H9 (cell line): Measurements from ENCODE around the gene DLG2. TPM values are rescaled to one million over a fixed set of nuclear protein-coding genes. Genes with fewer than 3 reads are reported as not detected.
A peak's percentile ranks its signal among the peaks of the same experiment; 100 is the strongest.

Experiments used
- DNase-seq: peaks from one replicate; pipeline ENCODE4 v3.0.0-alpha.2; 2017
- H2AFZ ChIP-seq: one replicate; pipeline ENCODE4 v1.6.1; 2013; ENCODE audit warnings: mild to moderate bottlenecking, low read length, control low read depth, moderate library complexity
- H2AK5ac ChIP-seq: 2 replicates; pipeline ENCODE4 v1.6.1; 2013; ENCODE audit warnings: low read length, control low read depth, mixed read lengths; ENCODE audit not compliant: insufficient read length
- H2BK120ac ChIP-seq: one replicate; pipeline ENCODE4 v1.6.1; 2013; ENCODE audit warnings: low read depth, mild to moderate bottlenecking, low read length, control low read depth, inconsistent platforms; ENCODE audit not compliant: poor library complexity, severe bottlenecking
- H2BK12ac ChIP-seq: 2 replicates; pipeline ENCODE4 v1.6.1; 2013; ENCODE audit warnings: low read length, control low read depth, mixed read lengths, low read depth; ENCODE audit not compliant: insufficient read length
- H2BK15ac ChIP-seq: 2 replicates; pipeline ENCODE4 v1.6.1; 2013; ENCODE audit warnings: low read depth, low read length, control low read depth
- H2BK20ac ChIP-seq: one replicate; pipeline ENCODE4 v1.6.1; 2013; ENCODE audit warnings: low read depth, mild to moderate bottlenecking, low read length, control low read depth, inconsistent platforms; ENCODE audit not compliant: poor library complexity, severe bottlenecking
- H2BK5ac ChIP-seq: 2 replicates; pipeline ENCODE4 v1.6.1; 2013; ENCODE audit warnings: low read length, control low read depth, mixed read lengths; ENCODE audit not compliant: insufficient read length
- H3K14ac ChIP-seq: 2 replicates; pipeline ENCODE4 v1.6.1; 2013; ENCODE audit warnings: low read length, control low read depth; ENCODE audit not compliant: insufficient read depth
- H3K18ac ChIP-seq: 2 replicates; pipeline ENCODE4 v1.6.1; 2013; ENCODE audit warnings: low read depth, mild to moderate bottlenecking, mixed read lengths, low read length, control low read depth; ENCODE audit not compliant: insufficient read length
- H3K23ac ChIP-seq: 2 replicates; pipeline ENCODE4 v1.6.1; 2013; ENCODE audit warnings: low read length, control low read depth, mixed read lengths, low read depth; ENCODE audit not compliant: insufficient read length
- H3K23me2 ChIP-seq: 2 replicates; pipeline ENCODE4 v1.6.1; 2013; ENCODE audit warnings: low read depth, mild to moderate bottlenecking, mixed read lengths, low read length, control low read depth; ENCODE audit not compliant: insufficient read length, poor library complexity, severe bottlenecking
- H3K27ac ChIP-seq: 2 replicates; pipeline ENCODE4 v1.5.1; 2013; ENCODE audit warnings: low read length, control low read depth, mixed read lengths, low read depth; ENCODE audit not compliant: insufficient read length
- H3K27me3 ChIP-seq: 2 replicates; pipeline ENCODE4 v1.6.1; 2013; ENCODE audit warnings: low read length, control low read depth, inconsistent platforms; ENCODE audit not compliant: insufficient read depth
- H3K4ac ChIP-seq: 2 replicates; pipeline ENCODE4 v1.6.1; 2013; ENCODE audit warnings: low read depth, mild to moderate bottlenecking, control low read depth, inconsistent platforms, low read length, moderate library complexity
- H3K4me1 ChIP-seq: 2 replicates; pipeline ENCODE4 v1.6.1; 2013; ENCODE audit warnings: low read length, control low read depth, inconsistent platforms; ENCODE audit not compliant: insufficient read depth
- H3K4me2 ChIP-seq: 2 replicates; pipeline ENCODE4 v1.6.1; 2013; ENCODE audit warnings: low read length, control low read depth, mixed read lengths; ENCODE audit not compliant: insufficient read length, insufficient read depth
- H3K56ac ChIP-seq: 2 replicates; pipeline ENCODE4 v1.6.1; 2013; ENCODE audit warnings: low read depth, mild to moderate bottlenecking, mixed read lengths, low read length, control low read depth; ENCODE audit not compliant: insufficient read length
- H3K79me1 ChIP-seq: 2 replicates; pipeline ENCODE4 v1.6.1; 2013; ENCODE audit warnings: low read depth, mild to moderate bottlenecking, moderate library complexity, low read length, control low read depth, inconsistent platforms; ENCODE audit not compliant: insufficient read depth, poor library complexity, severe bottlenecking
- H3K79me2 ChIP-seq: 2 replicates; pipeline ENCODE4 v1.6.1; 2013; ENCODE audit warnings: low read length, control low read depth, inconsistent platforms; ENCODE audit not compliant: insufficient read depth
- H3K9ac ChIP-seq: 2 replicates; pipeline ENCODE4 v1.6.1; 2013; ENCODE audit warnings: low read length, control low read depth, mixed read lengths; ENCODE audit not compliant: insufficient read length; ENCODE audit errors: extremely low read depth
- H3K9me3 ChIP-seq: one replicate; pipeline ENCODE4 v1.6.1; 2013; ENCODE audit warnings: low read depth, low read length, inconsistent platforms; ENCODE audit not compliant: control insufficient read depth
- H3T11ph ChIP-seq: one replicate; pipeline ENCODE4 v1.6.1; 2013; ENCODE audit warnings: mild to moderate bottlenecking, low read length, control low read depth, inconsistent platforms
- H4K20me1 ChIP-seq: one replicate; pipeline ENCODE4 v1.6.1; 2013; ENCODE audit not compliant: control insufficient read depth, insufficient read length, insufficient read depth
- H4K5ac ChIP-seq: 2 replicates; pipeline ENCODE4 v1.6.1; 2013; ENCODE audit warnings: low read depth, mild to moderate bottlenecking, mixed read lengths, low read length, control low read depth; ENCODE audit not compliant: insufficient read length
- H4K8ac ChIP-seq: replicated peaks from 2 replicates; pipeline ENCODE4 v1.6.1; 2013; ENCODE audit warnings: low read length, control low read depth, mixed read lengths, low read depth; ENCODE audit not compliant: insufficient read length
- H4K91ac ChIP-seq: 2 replicates; pipeline ENCODE4 v1.6.1; 2013; ENCODE audit warnings: low read depth, mild to moderate bottlenecking, moderate library complexity, mixed read lengths, low read length, control low read depth; ENCODE audit not compliant: insufficient read length
- H3K27ac Mint-ChIP-seq, 3 experiments: 2 replicates in 2 of 3; 3 replicates in 1 of 3; pipeline ENCODE4 v1.8.0; 2020 to 2021; ENCODE audit warnings: mixed read lengths in 3 of 3, mild to moderate bottlenecking in 1 of 3, moderate library complexity in 1 of 3
- H3K27me3 Mint-ChIP-seq: 2 replicates; pipeline ENCODE4 v1.8.0; 2021; ENCODE audit warnings: low read depth, mild to moderate bottlenecking, moderate library complexity, mixed read lengths
- H3K36me3 Mint-ChIP-seq, 3 experiments: 2 replicates in 2 of 3; 3 replicates in 1 of 3; pipeline ENCODE4 v1.8.0; 2020 to 2021; ENCODE audit warnings: low read depth in 3 of 3, mixed read lengths in 3 of 3; ENCODE audit not compliant: insufficient read depth in 1 of 3
- H3K4me1 Mint-ChIP-seq, 2 experiments: 2 replicates each; pipeline ENCODE4 v1.8.0; 2020; ENCODE audit warnings: mixed read lengths in 2 of 2
- H3K4me3 Mint-ChIP-seq, 2 experiments: 2 replicates in 1 of 2; 3 replicates in 1 of 2; pipeline ENCODE4 v1.8.0; 2020 to 2021; ENCODE audit warnings: mild to moderate bottlenecking in 2 of 2, mixed read lengths in 2 of 2, moderate library complexity in 1 of 2
- H3K9me3 Mint-ChIP-seq, 2 experiments: 2 replicates in 1 of 2; 3 replicates in 1 of 2; pipeline ENCODE4 v1.8.0; 2020; ENCODE audit warnings: mild to moderate bottlenecking in 2 of 2, mixed read lengths in 2 of 2, moderate library complexity in 1 of 2
- CTCF ChIP-seq: fragments of 200-600 bp; sonication (generic); conservative IDR thresholded peaks from 3 replicates; pipeline ENCODE4 v1.8.0; 2021; ENCODE audit warnings: antibody characterized with exemption, mild to moderate bottlenecking
- WGBS: extraction: QIAGEN DNeasy Blood & Tissue Kit; methylation state at CpG from one replicate; pipeline ENCODE4 v1.1.7; 2013; ENCODE audit warnings: missing lambda C conversion rate, low lambda C conversion rate, mixed read lengths; ENCODE audit not compliant: insufficient read length; ENCODE audit errors: extremely low coverage; 5-methylcytosine and 5-hydroxymethylcytosine counted together
- total RNA-seq: library from RNA; stranded (reverse); gene quantifications from 2 replicates; pipeline ENCODE4 v1.2.1, GENCODE V29; 2021

The DLG2 gene
- total RNA-seq, 1 experiment from 2014 or later: 8.0 TPM

- Histone ChIP-seq H2AK5ac (no peak overlapping the region), H3K27ac (no peak overlapping the region), H2BK12ac (no peak overlapping the region), H4K5ac (no peak overlapping the region), H3K4me2 (peak overlapping the region; percentile 81), H3K79me2 (no peaks in the 10 kb centered on the region), H3K23ac (no peak overlapping the region), H2BK120ac (no peak overlapping the region), H3K79me1 (no peaks in the 10 kb centered on the region), H4K91ac (no peak overlapping the region), H3K14ac (no peak overlapping the region), H2BK15ac (no peak overlapping the region), H3K56ac (no peak overlapping the region), H3K4me1 (no peaks in the 10 kb centered on the region; the same call in 1 of the 2 replicates), H3K9ac (peak overlapping the region; percentile 76), H3T11ph (no peak overlapping the region), H3K9me3 (no peaks in the 10 kb centered on the region), H3K27me3 (no peaks in the 10 kb centered on the region), H2BK5ac (no peak overlapping the region), H3K23me2 (no peaks in the 10 kb centered on the region), H3K18ac (no peak overlapping the region), H4K20me1 (no peaks in the 10 kb centered on the region), H2AFZ (no peak overlapping the region), H2BK20ac (no peak overlapping the region), H3K4ac (no peak overlapping the region), H4K8ac (no peak overlapping the region)
- WGBS: no CpG with 5 or more reads among the region's 2 CpGs
- H3K36me3 Mint-ChIP-seq: peaks cover 0 to 6% (median 0%) of the 10 kb centered on the region in 3 experiments; a peak in 4 of 7 replicates
- peaks cover 16 to 26% of the 10 kb centered on the region in 2 experiments for H3K4me1 Mint-ChIP-seq
- DNase-seq: no peak
- TF ChIP-seq CTCF: no peak
- no peaks in the 10 kb centered on the region for H3K9me3 Mint-ChIP-seq
- peak overlapping the region; percentile 87 to 99 for H3K4me3 Mint-ChIP-seq
- H3K27me3 Mint-ChIP-seq: no peaks in the 10 kb centered on the region
- H3K27ac Mint-ChIP-seq: peak overlapping the region; percentile 98 to 99 (median 99); a peak in 6 of 7 replicates
These were observed 19.9 kb upstream of the DLG2 start for GRCh38 chr11:85647078-85647477.
